Panc1 (cell line): ENCODE measurements around the gene ADAR. TPM values are rescaled to one million over a fixed set of nuclear protein-coding genes. Genes with fewer than 3 reads are reported as not detected.

Source experiments
- ATAC-seq: fragments of 200-7000 bp; cut with Tn5 transposase; 2 replicates; pipeline ENCODE4 v1.9.1; 2020; ENCODE audit warnings: mild to moderate bottlenecking, moderate library complexity
- BruUV-seq: library from RNA; stranded (reverse); fragments of 400-500 nt; replicated peaks from 2 replicates; lab custom pipeline; 2021; lab: Mats Ljungman, UMichigan
- CTCF ChIA-PET: fragments of 300-600 bp; sonication (Branson Sonifier 250); formaldehyde crosslinking; loops from one replicate; lab custom pipeline; 2022; ENCODE audit warnings: antibody characterized with exemption; lab: Charles Lee
- POLR2A ChIA-PET: fragments of 300-600 bp; sonication (Branson Sonifier 250); formaldehyde crosslinking; loops from one replicate; lab custom pipeline; 2022; ENCODE audit warnings: antibody characterized with exemption; lab: Charles Lee
- DNase-seq: peaks from one replicate; pipeline ENCODE4 v3.0.0-alpha.2; 2010; ENCODE audit warnings: low read depth, low spot score
- H3K27ac ChIP-seq: 2 replicates; pipeline ENCODE4 v1.5.1; 2011; ENCODE audit warnings: mild to moderate bottlenecking, low read length, inconsistent platforms
- H3K27me3 ChIP-seq: fragments of 200-500 bp; sonication (Bioruptor generic); 2 replicates; pipeline ENCODE4 v1.6.0; 2014; ENCODE audit warnings: low read length, inconsistent platforms; ENCODE audit not compliant: control insufficient read depth, insufficient read depth
- H3K36me3 ChIP-seq: fragments of 200-500 bp; sonication (Bioruptor generic); 2 replicates; pipeline ENCODE4 v1.5.1; 2014; ENCODE audit warnings: inconsistent platforms, mild to moderate bottlenecking, low read length, moderate library complexity; ENCODE audit not compliant: control insufficient read depth, insufficient read depth
- H3K4me1 ChIP-seq: 2 replicates; pipeline ENCODE4 v1.5.1; 2011; ENCODE audit warnings: inconsistent platforms, mild to moderate bottlenecking, low read length, moderate library complexity; ENCODE audit not compliant: control insufficient read depth, insufficient read depth
- H3K4me3 ChIP-seq, 2 experiments: 2 replicates each; pipeline ENCODE4 v1.5.1; 2011 to 2012; ENCODE audit warnings: low read depth in 2 of 2, low read length in 2 of 2, mild to moderate bottlenecking in 2 of 2, inconsistent platforms in 1 of 2, moderate library complexity in 1 of 2
- H3K9me3 ChIP-seq: fragments of 200-500 bp; sonication (Bioruptor generic); 2 replicates; pipeline ENCODE4 v1.5.1; 2014; ENCODE audit warnings: low read depth, mild to moderate bottlenecking, inconsistent platforms, low read length, moderate library complexity; ENCODE audit not compliant: control insufficient read depth, insufficient read depth
- POLR2AphosphoS5 ChIP-seq: IDR thresholded peaks from 2 replicates; pipeline ENCODE4 v1.6.1; 2012; ENCODE audit warnings: mild to moderate bottlenecking, low read depth, low read length, moderate library complexity
- REST ChIP-seq, 2 experiments: IDR thresholded peaks; 2 replicates each; pipeline ENCODE4 v1.6.1; 2011 to 2012; ENCODE audit warnings: low read depth in 2 of 2, control low read depth in 1 of 2, low read length in 1 of 2, mild to moderate bottlenecking in 1 of 2, moderate library complexity in 1 of 2; ENCODE audit not compliant: insufficient read depth in 1 of 2
- SIN3A ChIP-seq: IDR thresholded peaks from 2 replicates; pipeline ENCODE4 v1.6.1; 2012; ENCODE audit warnings: low read depth, mild to moderate bottlenecking, low read length, moderate library complexity, borderline replicate concordance; ENCODE audit not compliant: insufficient read depth
- TCF7L2 ChIP-seq: IDR thresholded peaks from 2 replicates; pipeline ENCODE4 v1.6.1; 2011; ENCODE audit warnings: mild to moderate bottlenecking, low read depth, low read length, inconsistent platforms
- in situ Hi-C: cut with HindIII; loops from 2 replicates; pipeline ENCODE4 v1.10.0; 2016; ENCODE audit warnings: low sequenced_read_pairs, low pct_unique_long_range_greater_than_20kb
- intact Hi-C: fragments of 100-400 bp; cut with micrococcal nuclease; formaldehyde crosslinking; loops from one replicate; pipeline ENCODE4 v1.10.0; 2022; ENCODE audit not compliant: unreplicated experiment
- total RNA-seq: library from RNA; stranded (reverse); gene quantifications from one replicate; pipeline ENCODE4 v1.2.1, GENCODE V29; 2021; ENCODE audit not compliant: unreplicated experiment
- TF ChIP-seq, protein P1 (sequence below): fragments of 450-650 bp; IDR thresholded peaks from 2 replicates; pipeline ENCODE4 v1.5.1; 2017; ENCODE audit warnings: mild to moderate bottlenecking

ADAR gene
- total RNA-seq, 1 experiment from 2014 or later, result 136 TPM

GRCh38 chr1:154567386-154568156, 40.4 kb downstream of the ADAR start, which contains the start of gene CHRNB2:
Gene CHRNB2 (plus strand): TSS chr1:154567778. CDS start chr1:154568045, 267 bp downstream.
- Histone ChIP-seq H3K9me3 (no peaks in the 10 kb centered on the region), H3K27me3 (peaks cover 19% of the 10 kb centered on the region), H3K27ac (no peak within 1 kb of the TSS), H3K4me1 (no peaks in the 10 kb centered on the region), H3K4me3 (peak within 1 kb of the TSS; percentile 10 to 28; a peak in 3 of 4 replicates), H3K36me3 (no peaks in the 10 kb centered on the region)
- no peak for TF ChIP-seq TCF7L2
- peak; percentile 96 to 99 for TF ChIP-seq REST (IDR thresholded peaks at IDR 0.05; ENCODE audit: insufficient read depth in 1 of 2, low read depth in 2 of 2, low read length in 1 of 2)
- ChIA-PET CTCF (interaction anchor here (1.0 kb wide), 1 partner anchor 8 kb away, joined by 3 read pairs; no protein-coding TSS in a partner anchor), POLR2A (interaction anchor here (0.6 kb wide), 1 partner anchor 627 kb away, joined by 4 read pairs; no protein-coding TSS in a partner anchor)
- no TSS peak for BruUV-seq
- peak; percentile 86 for ATAC-seq
- intact Hi-C loops, result loop anchor here (10.0 kb wide), 3 partner anchors 187 to 387 kb away; partner anchors contain the start of gene PBXIP1
- in situ Hi-C loops, result no loop called here
- DNase-seq, result no peak

- BruUV-seq, result no TSS peak
- ATAC-seq (no peak), DNase-seq (no peak)
- Histone ChIP-seq H3K4me1 (no peaks in the 10 kb centered on the region), H3K9me3 (no peaks in the 10 kb centered on the region), H3K27ac (no peak overlapping the region), H3K27me3 (peaks cover 19% of the 10 kb centered on the region), H3K36me3 (no peaks in the 10 kb centered on the region), H3K4me3 (no peak overlapping the region)
- no peak for TF ChIP-seq TCF7L2
- TF ChIP-seq, protein P1, sequence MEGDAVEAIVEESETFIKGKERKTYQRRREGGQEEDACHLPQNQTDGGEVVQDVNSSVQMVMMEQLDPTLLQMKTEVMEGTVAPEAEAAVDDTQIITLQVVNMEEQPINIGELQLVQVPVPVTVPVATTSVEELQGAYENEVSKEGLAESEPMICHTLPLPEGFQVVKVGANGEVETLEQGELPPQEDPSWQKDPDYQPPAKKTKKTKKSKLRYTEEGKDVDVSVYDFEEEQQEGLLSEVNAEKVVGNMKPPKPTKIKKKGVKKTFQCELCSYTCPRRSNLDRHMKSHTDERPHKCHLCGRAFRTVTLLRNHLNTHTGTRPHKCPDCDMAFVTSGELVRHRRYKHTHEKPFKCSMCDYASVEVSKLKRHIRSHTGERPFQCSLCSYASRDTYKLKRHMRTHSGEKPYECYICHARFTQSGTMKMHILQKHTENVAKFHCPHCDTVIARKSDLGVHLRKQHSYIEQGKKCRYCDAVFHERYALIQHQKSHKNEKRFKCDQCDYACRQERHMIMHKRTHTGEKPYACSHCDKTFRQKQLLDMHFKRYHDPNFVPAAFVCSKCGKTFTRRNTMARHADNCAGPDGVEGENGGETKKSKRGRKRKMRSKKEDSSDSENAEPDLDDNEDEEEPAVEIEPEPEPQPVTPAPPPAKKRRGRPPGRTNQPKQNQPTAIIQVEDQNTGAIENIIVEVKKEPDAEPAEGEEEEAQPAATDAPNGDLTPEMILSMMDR, result no peak
- no peak for TF ChIP-seq POLR2AphosphoS5
- TF ChIP-seq REST (IDR thresholded peaks at IDR 0.05; ENCODE audit: insufficient read depth in 1 of 2, low read depth in 2 of 2, low read length in 1 of 2), result no peak
- no peak for TF ChIP-seq SIN3A
- intact Hi-C loops, result loop anchor here (10.0 kb wide), 3 partner anchors 189 to 389 kb away; partner anchors contain the start of gene PBXIP1
- in situ Hi-C loops, result no loop called here
- ChIA-PET CTCF (no interaction called here), POLR2A (no interaction called here)
Observed at GRCh38 chr1:154565876-154566275, 42.1 kb downstream of the ADAR start.
